Daoy (cell line): ENCODE results near the gene ZNG1E. TPM values are rescaled to one million over a fixed set of nuclear protein-coding genes. Genes with fewer than 3 reads are reported as not detected.
"Not testable (repeated sequence)": the region's sequence is repeated elsewhere in the genome, so short reads cannot be mapped to it uniquely, and the experiment has no call there.

Experiments used
- DNase-seq: peaks from one replicate; pipeline ENCODE4 v3.0.0-alpha.2; 2015; ENCODE audit warnings: low read depth
- total RNA-seq: library from RNA; depleted of rRNA; stranded (reverse); fragments of >200 nt; shearing (Covaris generic); gene quantifications from 2 replicates; pipeline ENCODE4 v1.2.3, GENCODE V29; 2014; rRNA removed

ZNG1E gene
- 93.6 and 105 TPM in 2 replicates for total RNA-seq

DNA sequence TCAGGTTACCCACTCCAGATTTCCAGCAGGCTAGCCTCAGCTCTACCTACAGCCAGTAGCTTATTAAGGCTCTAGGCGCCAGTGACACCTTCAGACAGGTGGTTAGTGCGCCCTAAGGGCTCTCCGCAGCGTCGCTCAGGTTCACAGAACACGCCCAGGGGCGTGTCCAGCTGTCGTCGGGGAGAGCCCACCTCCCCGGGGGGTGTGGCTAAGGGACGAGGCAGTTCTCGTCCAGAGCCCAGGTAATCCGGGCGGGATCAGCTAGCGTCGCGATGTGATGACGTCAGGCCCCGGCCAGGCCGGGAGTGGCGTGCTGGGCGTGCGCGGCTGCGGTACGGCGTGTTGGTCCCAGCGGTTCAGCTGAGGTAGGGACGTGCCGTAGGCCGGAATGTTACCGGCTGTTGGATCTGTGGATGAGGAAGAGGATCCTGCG lies at the start of gene ZNG1E:
ZNG1E (plus strand) TSS at position 340 of the 433 bp plus-strand sequence; CDS start at position 389, 49 bp downstream.
- DNase-seq, result peak; percentile 19

DNA sequence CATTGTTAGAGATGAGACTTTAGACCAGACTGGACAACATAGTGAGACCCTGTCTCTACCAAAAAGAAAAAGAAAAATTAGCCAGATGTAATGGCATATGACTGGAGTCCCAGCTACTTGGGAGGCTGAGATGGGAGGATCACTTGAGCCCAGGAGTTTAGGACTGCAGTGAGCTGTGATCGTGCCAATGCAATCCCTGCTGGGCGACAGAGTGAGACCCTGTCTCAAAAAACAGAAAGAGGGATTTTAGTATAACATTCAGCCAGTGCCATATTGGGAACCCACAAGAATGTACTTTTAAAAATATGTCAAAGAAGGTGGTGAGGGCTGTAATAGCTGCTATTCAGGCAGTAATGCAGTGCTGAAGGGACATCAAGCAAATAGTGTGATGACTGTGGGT lies 2.1 kb upstream of the ZNG1E start:
- DNase-seq, result not testable (repeated sequence)

DNA sequence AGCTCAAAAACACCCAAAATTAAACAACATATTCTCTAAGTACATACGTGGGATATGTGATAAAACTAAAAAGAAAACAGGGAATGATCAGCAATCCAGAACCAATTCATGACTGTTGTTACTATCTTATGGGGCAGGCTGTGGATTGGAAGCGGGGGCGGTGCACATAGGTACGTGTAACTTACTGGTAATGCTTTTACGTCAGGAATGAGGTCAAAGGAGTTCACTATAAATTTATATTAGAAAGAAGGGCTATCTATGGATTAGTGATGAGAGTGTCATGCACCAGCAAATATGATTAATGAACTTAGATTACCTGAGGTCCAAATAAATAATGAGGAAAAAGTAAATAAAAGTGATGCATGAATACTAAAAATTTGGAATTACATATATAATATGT lies 710 bp upstream of the ZNG1E start:
- not testable (repeated sequence) for DNase-seq

DNA sequence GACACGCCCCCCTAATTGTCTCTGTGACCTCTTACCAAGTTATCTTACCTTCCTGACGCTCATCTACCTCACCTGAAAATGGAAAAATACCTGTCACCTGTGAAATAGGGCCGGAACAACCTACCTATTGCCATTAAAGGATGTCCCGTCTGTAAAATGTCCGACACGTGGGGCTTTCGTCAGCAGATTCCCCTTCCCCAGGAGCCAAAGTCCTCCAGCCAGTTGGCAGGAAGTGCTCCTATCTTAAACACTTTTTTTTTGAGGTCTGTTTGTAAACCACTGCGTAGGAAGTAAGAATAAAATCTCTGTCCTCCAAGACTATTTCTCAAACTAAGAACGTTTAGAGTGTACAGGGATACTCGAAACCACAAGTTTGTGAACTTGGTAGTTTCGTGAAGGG lies 661 bp downstream of the ZNG1E start:
- not testable (repeated sequence) for DNase-seq

DNA sequence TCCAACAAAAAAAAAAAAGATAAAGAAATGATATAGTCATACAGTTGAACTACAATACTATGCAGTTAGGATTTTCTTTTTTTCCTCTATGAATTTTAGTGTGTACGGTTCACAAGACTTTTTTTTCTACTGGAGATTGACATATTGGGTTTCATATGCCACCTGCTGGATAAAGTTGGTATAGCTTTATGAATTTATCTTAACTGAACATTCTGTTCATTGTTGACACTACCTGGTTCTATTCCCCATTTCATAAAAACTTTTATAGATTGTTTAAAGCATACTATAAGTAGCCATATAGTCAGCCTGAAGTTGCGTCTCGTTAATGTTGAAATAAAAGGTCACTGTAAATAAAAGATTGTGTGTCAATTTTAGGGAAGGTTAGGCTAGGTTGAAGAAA lies 2.8 kb downstream of the ZNG1E start:
- DNase-seq, result not testable (repeated sequence)

DNA sequence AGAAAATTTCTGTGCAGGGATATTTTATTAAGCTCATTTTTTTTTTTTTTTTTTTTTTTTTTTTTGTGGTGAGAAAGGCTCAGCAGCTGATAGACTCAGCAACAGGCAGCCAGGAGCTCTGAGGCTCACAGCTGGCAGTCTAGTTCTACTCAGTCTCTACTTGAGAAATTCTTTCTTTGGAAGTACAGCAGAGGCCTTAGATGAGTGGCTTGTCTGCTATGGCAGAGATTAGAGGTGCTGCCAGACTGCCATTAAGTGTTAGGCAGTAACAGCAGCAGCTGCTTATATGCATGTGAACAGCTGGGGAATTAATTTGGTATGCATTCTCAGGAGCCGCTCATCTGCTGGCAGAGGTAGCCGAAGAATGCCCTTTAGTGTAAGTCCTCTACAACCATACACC lies 27.8 kb downstream of the ZNG1E start:
- DNase-seq, result not testable (repeated sequence)

DNA sequence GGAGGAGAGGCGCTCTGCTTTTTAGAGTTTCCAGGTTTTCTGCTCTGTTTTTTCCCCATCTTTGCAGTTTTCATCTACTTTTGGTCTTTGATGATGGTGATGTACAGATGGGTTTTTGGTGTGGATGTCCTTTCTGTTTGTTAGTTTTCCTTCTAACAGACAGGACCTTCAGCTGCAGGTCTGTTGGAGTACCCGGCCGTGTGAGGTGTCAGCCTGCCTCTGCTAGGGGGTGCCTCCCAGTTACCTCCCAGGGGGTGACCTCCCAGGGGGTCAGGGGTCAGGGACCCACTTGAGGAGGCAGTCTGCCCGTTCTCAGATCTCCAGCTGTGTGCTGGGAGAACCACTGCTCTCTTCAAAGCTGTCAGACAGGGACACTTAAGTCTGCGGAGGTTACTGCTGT lies 38.7 kb downstream of the ZNG1E start:
- not testable (repeated sequence) for DNase-seq

DNA sequence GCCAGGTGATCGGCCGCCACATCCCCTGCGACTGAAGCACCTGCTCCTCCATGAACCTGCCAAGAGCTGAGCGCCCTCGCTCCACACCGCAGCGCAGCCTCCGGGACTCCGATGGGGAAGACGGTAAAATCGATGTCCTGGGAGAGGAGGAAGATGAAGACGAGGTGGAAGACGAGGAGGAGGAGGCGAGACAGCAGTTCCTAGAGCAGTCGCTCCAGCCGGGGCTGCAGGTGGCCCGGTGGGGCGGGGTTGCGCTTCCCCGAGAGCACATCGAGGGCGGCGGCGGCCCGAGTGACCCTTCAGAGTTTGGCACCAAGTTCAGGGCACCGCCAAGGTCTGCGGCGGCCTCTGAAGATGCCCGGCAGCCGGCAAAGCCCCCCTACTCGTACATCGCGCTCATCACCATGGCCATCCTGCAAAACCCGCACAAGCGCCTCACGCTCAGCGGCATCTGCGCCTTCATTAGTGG lies 61.4 kb downstream of the ZNG1E start, which contains the start of gene FOXD4L4:
FOXD4L4 (plus strand) TSS at position 51 of the 469 bp plus-strand sequence; CDS start at position 51, 0 bp downstream.
- DNase-seq, result not testable (repeated sequence)

DNA sequence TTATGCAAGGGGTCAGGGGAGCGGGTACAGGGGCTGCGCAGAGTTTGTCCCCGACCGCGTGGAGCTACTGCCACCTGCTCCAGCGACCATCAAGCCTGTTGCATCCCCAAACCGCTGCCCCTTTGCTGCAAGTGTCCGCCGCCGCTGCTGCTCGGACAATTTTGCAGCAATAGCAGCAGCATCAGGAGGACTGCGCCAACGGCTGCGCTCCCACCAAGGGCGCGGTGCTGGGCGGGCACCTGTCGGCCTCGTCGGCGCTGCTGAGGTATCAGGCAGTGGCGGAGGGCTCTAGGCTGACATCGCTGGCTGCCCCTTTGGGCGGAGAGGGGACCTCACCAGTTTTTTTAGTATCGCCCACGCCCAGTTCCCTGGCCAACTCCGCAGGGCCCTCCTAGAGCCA lies 62.4 kb downstream of the ZNG1E start:
- DNase-seq, result not testable (repeated sequence)

Other genes starting within 250 kb of the ZNG1E start
- gene FOXD4L4, start 61.2 kb downstream of the ZNG1E start, total RNA-seq, result 0.18 and 0.34 TPM in 2 replicates